Lung (tissue), 12 donors: ENCODE data around the gene CDRT4. TPM values are rescaled to one million over a fixed set of nuclear protein-coding genes. Genes with fewer than 3 reads are reported as not detected.

ENCODE experiments used
- ATAC-seq: fragments of 200-7000 bp; cut with Tn5 transposase; one replicate; pipeline ENCODE4 v1.9.1; 2020; ENCODE audit warnings: moderate number of reproducible peaks; ENCODE audit not compliant: insufficient read depth, low FRiP score
- DNase-seq, 3 donors: peaks; one replicate each; pipeline ENCODE4 v3.0.0-alpha.2; 2013 to 2017
- H3K27ac ChIP-seq, 2 donors: one replicate each; pipeline ENCODE4 v1.5.1; 2013; ENCODE audit warnings: mild to moderate bottlenecking in 2 of 2, moderate library complexity in 2 of 2, control low read depth in 1 of 2, inconsistent platforms in 1 of 2, low read depth in 1 of 2, low read length in 1 of 2
- H3K27me3 ChIP-seq, 3 donors: one replicate each; pipeline ENCODE4 v1.5.1; 2013; ENCODE audit warnings: low read length in 2 of 3; ENCODE audit not compliant: control insufficient read depth in 3 of 3, insufficient read depth in 3 of 3
- H3K36me3 ChIP-seq, 4 donors: one replicate each; pipeline ENCODE4 v1.5.1; 2013; ENCODE audit warnings: low read length in 4 of 4, mild to moderate bottlenecking in 1 of 4, moderate library complexity in 1 of 4; ENCODE audit not compliant: control insufficient read depth in 4 of 4, insufficient read depth in 4 of 4
- H3K4me1 ChIP-seq, 5 donors: one replicate each; pipeline ENCODE4 v1.5.1; 2013; ENCODE audit warnings: low read length in 5 of 5, mild to moderate bottlenecking in 2 of 5, moderate library complexity in 1 of 5; ENCODE audit not compliant: control insufficient read depth in 5 of 5, insufficient read depth in 5 of 5
- H3K4me3 ChIP-seq: one replicate; pipeline ENCODE4 v1.5.1; 2013; ENCODE audit warnings: mild to moderate bottlenecking, control low read depth, moderate library complexity
- H3K9ac ChIP-seq, 2 donors: one replicate each; pipeline ENCODE4 v1.5.1; 2013; ENCODE audit warnings: low read length in 2 of 2, control low read depth in 1 of 2; ENCODE audit not compliant: insufficient read depth in 1 of 2
- H3K9me3 ChIP-seq, 4 donors: one replicate each; pipeline ENCODE4 v1.5.1; 2013; ENCODE audit warnings: low read length in 3 of 4, mild to moderate bottlenecking in 1 of 4, moderate library complexity in 1 of 4; ENCODE audit not compliant: control insufficient read depth in 4 of 4, insufficient read depth in 3 of 4
- WGBS, 2 donors: extraction: QIAGEN DNeasy Blood & Tissue Kit; methylation state at CpG; one replicate each; pipeline ENCODE4 v1.1.7; 2013; 5-methylcytosine and 5-hydroxymethylcytosine counted together
- polyA plus RNA-seq, 2 donors: library from polyadenylated mRNA; stranded (reverse); fragments of 200-250 nt; gene quantifications; one replicate each; pipeline ENCODE4 v1.2.1, GENCODE V29; 2013
- total RNA-seq, 2 donors: library from RNA; depleted of rRNA in 1 of 2; stranded (reverse); fragments of >200 nt in 1 of 2; gene quantifications; one replicate each; pipeline ENCODE4 v1.2.1, GENCODE V29; 2014 to 2021
- TF ChIP-seq, protein P1 (sequence below): IDR thresholded peaks from 2 replicates; pipeline ENCODE4 v1.5.1; 2012; ENCODE audit warnings: mild to moderate bottlenecking; ENCODE audit errors: control extremely low read depth, extremely low read depth
- donor health status: control.
- donor health status: control.
- donor health status: Bipolar disorder and iron deficiency.
- donor health status: healthy.
- donor health status: DM: yes; HTN: yes; CAD: no.

The CDRT4 gene
- total and polyA plus RNA-seq, 4 donors = 0.48 to 8.7 (median 8.6) TPM

DNA sequence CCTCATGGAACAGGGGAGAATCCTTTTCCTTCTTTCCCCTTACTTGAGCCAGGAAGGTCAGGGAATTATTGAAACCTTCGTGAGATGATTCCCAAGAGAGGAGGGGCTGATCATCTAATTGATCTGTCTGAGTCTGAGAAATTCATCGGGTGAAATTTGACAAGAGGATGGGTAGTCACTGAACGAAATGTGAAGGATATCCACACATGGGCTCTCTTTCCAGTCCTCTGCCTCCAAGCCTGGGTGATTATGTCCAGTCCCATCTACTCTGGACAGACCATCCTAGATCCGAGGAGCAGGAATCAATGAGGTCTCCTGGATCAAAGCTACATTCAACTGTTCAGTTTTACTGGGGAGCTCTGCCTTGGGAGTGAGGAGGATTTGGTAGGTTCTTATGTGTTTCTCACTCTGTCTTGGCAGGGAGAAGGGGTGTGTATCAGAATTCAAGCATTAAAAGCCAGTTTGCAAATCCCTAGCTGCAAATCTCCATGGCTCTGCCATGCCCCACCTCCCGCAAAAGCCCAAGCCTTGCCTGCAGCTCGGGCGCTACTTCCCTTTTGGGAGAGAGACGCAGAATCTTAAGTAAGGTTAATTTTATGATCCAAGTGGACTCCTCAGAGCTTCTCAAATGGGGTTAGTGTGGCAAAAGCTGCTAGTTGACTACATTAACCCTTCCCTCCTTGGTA is 78.9 kb downstream of the CDRT4 start:
- TF ChIP-seq, protein P1, sequence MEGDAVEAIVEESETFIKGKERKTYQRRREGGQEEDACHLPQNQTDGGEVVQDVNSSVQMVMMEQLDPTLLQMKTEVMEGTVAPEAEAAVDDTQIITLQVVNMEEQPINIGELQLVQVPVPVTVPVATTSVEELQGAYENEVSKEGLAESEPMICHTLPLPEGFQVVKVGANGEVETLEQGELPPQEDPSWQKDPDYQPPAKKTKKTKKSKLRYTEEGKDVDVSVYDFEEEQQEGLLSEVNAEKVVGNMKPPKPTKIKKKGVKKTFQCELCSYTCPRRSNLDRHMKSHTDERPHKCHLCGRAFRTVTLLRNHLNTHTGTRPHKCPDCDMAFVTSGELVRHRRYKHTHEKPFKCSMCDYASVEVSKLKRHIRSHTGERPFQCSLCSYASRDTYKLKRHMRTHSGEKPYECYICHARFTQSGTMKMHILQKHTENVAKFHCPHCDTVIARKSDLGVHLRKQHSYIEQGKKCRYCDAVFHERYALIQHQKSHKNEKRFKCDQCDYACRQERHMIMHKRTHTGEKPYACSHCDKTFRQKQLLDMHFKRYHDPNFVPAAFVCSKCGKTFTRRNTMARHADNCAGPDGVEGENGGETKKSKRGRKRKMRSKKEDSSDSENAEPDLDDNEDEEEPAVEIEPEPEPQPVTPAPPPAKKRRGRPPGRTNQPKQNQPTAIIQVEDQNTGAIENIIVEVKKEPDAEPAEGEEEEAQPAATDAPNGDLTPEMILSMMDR = no peak
- H3K27me3 ChIP-seq = no peaks in the 10 kb centered on the region
- H3K4me3 ChIP-seq = no peak overlapping the region
- no peak for ATAC-seq
- 80 to 88% methylated on average over 8 of the region's 8 CpGs for WGBS, 2 donors
- H3K9ac ChIP-seq = no peak overlapping the region
- H3K4me1 ChIP-seq = peaks cover 0 to 21% (median 11%) of the 10 kb centered on the region in 5 donors
- H3K27ac ChIP-seq = no peak overlapping the region
- no peaks in the 10 kb centered on the region for H3K36me3 ChIP-seq
- DNase-seq = no peak
- H3K9me3 ChIP-seq = peaks cover 0 to 2% (median 0%) of the 10 kb centered on the region in 4 donors

DNA sequence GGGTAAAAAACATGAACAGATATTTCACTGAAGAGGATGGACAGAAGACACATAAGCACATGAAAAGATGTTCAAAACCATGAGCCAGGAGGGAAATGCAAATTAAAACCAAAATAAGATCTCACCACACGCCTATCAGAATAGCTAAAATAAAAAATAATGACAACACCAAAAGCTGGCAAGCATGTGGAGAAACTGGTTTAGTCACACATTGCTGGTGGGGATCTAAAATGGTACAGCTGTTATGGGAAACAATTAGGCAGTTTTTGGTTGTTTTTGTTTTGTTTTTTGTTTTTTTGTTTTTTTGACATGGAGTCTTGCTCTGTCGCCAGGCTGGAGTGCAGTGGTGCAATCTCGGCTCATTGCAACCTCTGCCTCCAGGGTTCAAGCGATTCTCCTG is 81.3 kb downstream of the CDRT4 start:
- ATAC-seq = no peak
- Histone ChIP-seq H3K36me3 (no peaks in the 10 kb centered on the region), H3K27ac (no peak overlapping the region), H3K4me1 (peaks cover 0 to 14% (median 7%) of the 10 kb centered on the region in 5 donors), H3K4me3 (no peak overlapping the region), H3K9me3 (no peaks in the 10 kb centered on the region), H3K27me3 (no peaks in the 10 kb centered on the region), H3K9ac (no peak overlapping the region)
- DNase-seq = no peak
- WGBS, 2 donors = 95 to 98% methylated on average over 4 of the region's 4 CpGs
- TF ChIP-seq, protein P1 = no peak

Other genes starting within 250 kb of the CDRT4 start
- 100 to 1,000 TPM; 113 to 163 TPM for gene PMP22, start 202.3 kb downstream of the CDRT4 start, total RNA-seq
- gene PMP22, start 202.3 kb downstream of the CDRT4 start, polyA plus RNA-seq = 100 to 1,000 TPM in 1 of 2 donors, 10 to 100 TPM in 1; 78.1 to 168 TPM
- gene TEKT3, start 126.0 kb downstream of the CDRT4 start, total RNA-seq = 1 to 10 TPM; 1.4 to 5.4 TPM
- gene TEKT3, start 126.0 kb downstream of the CDRT4 start, polyA plus RNA-seq = 1 to 10 TPM; 1.2 to 1.9 TPM
- 10 to 100 TPM; 18.9 to 80.8 TPM for gene TVP23C, start 95.9 kb upstream of the CDRT4 start, total RNA-seq
- 1 to 10 TPM; 2.7 to 7.0 TPM for gene TVP23C, start 95.9 kb upstream of the CDRT4 start, polyA plus RNA-seq
- 1 to 10 TPM in 1 of 2 donors, under 1 TPM in 1; 1.00 to 2.4 TPM for gene FBXW10B, start 152.1 kb upstream of the CDRT4 start, total RNA-seq
- gene FBXW10B, start 152.1 kb upstream of the CDRT4 start, polyA plus RNA-seq = 1 to 10 TPM; 1.3 to 1.4 TPM
- 10 to 100 TPM; 24.2 to 32.1 TPM for gene TRIM16, start 216.7 kb upstream of the CDRT4 start, total RNA-seq
- 10 to 100 TPM; 10.2 to 17.8 TPM for gene TRIM16, start 216.7 kb upstream of the CDRT4 start, polyA plus RNA-seq
- 10 to 100 TPM; 10.9 to 25.8 TPM for gene ZNF286A, start 232.1 kb upstream of the CDRT4 start, total RNA-seq
- gene ZNF286A, start 232.1 kb upstream of the CDRT4 start, polyA plus RNA-seq = 1 to 10 TPM; 3.8 TPM